ENCODE results near the gene SUGCT.

- TF ChIP-seq CTCF (IDR thresholded peaks at IDR 0.05; ENCODE audit: low read length) (no peak), EZH2 (optimal IDR thresholded peaks at IDR 0.05; ENCODE audit: low read depth, low read length) (no peak), EZH2phosphoT487 (IDR thresholded peaks at IDR 0.05; ENCODE audit: low read length) (no peak)
Measured at GRCh38 chr7:40839881-40840280, 705.1 kb downstream of the SUGCT start.
